ENCODE results near the gene MRAS.

DNA sequence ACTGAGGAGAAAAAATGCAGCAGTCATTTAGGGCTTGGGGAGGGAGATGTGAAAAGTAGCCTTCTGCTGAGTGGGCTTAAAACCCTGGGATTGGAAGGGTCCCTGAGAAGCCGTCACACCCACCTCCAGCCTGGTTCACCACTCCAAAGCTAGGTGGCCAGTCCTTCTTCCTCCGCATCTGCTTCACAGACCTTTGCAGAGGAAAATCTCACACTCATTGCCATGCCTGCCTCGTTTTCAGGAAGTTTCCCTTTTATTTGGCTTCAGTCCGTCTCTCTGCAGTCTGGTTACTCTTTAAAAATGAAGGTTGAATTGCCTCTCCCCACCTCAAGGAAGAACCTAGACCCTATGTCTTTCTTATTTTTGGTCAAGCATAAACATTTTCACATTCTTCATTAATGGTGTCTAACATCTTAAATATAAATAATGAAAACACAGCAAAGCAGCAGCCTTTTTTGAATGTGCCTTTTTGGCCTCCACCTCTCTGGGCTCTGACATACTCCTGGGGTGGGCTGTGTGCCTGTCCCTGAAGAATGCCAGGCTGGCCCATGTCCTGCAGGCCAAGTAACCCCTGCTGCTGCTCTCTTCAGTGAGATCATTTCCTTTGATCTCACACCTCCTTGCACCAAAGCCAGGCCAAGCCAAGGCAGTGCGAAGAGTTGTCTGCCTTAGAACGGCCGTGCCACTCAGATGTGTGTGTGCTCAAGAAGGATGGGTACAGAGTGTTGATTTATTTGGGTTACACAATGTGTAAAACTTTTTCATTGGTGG is 11.0 kb downstream of the MRAS start:
- no peak for TF ChIP-seq EP300 (IDR thresholded peaks at IDR 0.05)
- TF ChIP-seq, protein P1, sequence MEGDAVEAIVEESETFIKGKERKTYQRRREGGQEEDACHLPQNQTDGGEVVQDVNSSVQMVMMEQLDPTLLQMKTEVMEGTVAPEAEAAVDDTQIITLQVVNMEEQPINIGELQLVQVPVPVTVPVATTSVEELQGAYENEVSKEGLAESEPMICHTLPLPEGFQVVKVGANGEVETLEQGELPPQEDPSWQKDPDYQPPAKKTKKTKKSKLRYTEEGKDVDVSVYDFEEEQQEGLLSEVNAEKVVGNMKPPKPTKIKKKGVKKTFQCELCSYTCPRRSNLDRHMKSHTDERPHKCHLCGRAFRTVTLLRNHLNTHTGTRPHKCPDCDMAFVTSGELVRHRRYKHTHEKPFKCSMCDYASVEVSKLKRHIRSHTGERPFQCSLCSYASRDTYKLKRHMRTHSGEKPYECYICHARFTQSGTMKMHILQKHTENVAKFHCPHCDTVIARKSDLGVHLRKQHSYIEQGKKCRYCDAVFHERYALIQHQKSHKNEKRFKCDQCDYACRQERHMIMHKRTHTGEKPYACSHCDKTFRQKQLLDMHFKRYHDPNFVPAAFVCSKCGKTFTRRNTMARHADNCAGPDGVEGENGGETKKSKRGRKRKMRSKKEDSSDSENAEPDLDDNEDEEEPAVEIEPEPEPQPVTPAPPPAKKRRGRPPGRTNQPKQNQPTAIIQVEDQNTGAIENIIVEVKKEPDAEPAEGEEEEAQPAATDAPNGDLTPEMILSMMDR (IDR thresholded peaks at IDR 0.05): no peak
- TF ChIP-seq POLR2AphosphoS5 (IDR thresholded peaks at IDR 0.05): no peak

Data from upper lobe of left lung (tissue), 4 donors.